Glomerular endothelial cell (primary cell): Measurements from ENCODE around the gene ENPP1. TPM values are rescaled to one million over a fixed set of nuclear protein-coding genes. Genes with fewer than 3 reads are reported as not detected.
"Not testable (repeated sequence)": the region's sequence is repeated elsewhere in the genome, so short reads cannot be mapped to it uniquely, and the experiment has no call there.

Experiments used
- DNase-seq: peaks from one replicate; pipeline ENCODE4 v3.0.0-alpha.2; 2011; ENCODE audit warnings: low read depth, low spot score; ENCODE audit errors: extremely low read depth
- total RNA-seq: library from RNA; depleted of rRNA; stranded (reverse); fragments of >200 nt; gene quantifications from 2 replicates; pipeline ENCODE4 v1.2.3, GENCODE V29; 2015

ENPP1 gene
- total RNA-seq, 1 donor from 2014 or later: 1.2 TPM

- no peak for DNase-seq
Observed at GRCh38 chr6:131867744-131868143, 59.9 kb downstream of the ENPP1 start.

GRCh38 chr6:131868836-131869235 lies 61.0 kb downstream of the ENPP1 start:
- DNase-seq: no peak

- no peak for DNase-seq
Observed at GRCh38 chr6:131875647-131876046, 67.8 kb downstream of the ENPP1 start.

- DNase-seq: no peak
Observed at GRCh38 chr6:131876545-131876944, 68.7 kb downstream of the ENPP1 start.

- no peak for DNase-seq
Observed at GRCh38 chr6:131877999-131878789, 70.4 kb downstream of the ENPP1 start.

GRCh38 chr6:131883016-131883415 lies 75.2 kb downstream of the ENPP1 start:
- DNase-seq: no peak

- DNase-seq: no peak
Observed at GRCh38 chr6:131885237-131885636, 77.4 kb downstream of the ENPP1 start.

- no peak for DNase-seq
Observed at GRCh38 chr6:131886517-131886916, 78.7 kb downstream of the ENPP1 start.

- no peak for DNase-seq
Observed at GRCh38 chr6:131890091-131890490, 82.3 kb downstream of the ENPP1 start.

GRCh38 chr6:131893198-131893597 lies 85.4 kb downstream of the ENPP1 start:
- no peak for DNase-seq

GRCh38 chr6:131894493-131895424 lies 86.9 kb downstream of the ENPP1 start:
- no peak for DNase-seq

- DNase-seq: no peak
Observed at GRCh38 chr6:131897050-131897435, 89.2 kb downstream of the ENPP1 start.

- no peak for DNase-seq
Observed at GRCh38 chr6:131897621-131898020, 89.8 kb downstream of the ENPP1 start.

GRCh38 chr6:131898718-131899117 lies 90.9 kb downstream of the ENPP1 start:
- no peak for DNase-seq

GRCh38 chr6:131900231-131900630 lies 92.4 kb downstream of the ENPP1 start:
- no peak for DNase-seq

- DNase-seq: not testable (repeated sequence)
Observed at GRCh38 chr6:131901326-131901873, 93.6 kb downstream of the ENPP1 start.

- DNase-seq: not testable (repeated sequence)
Observed at GRCh38 chr6:131903734-131904133, 95.9 kb downstream of the ENPP1 start.

GRCh38 chr6:131908787-131909186 lies 101.0 kb downstream of the ENPP1 start:
- DNase-seq: not testable (repeated sequence)

GRCh38 chr6:131909408-131910218 lies 101.8 kb downstream of the ENPP1 start:
- DNase-seq: no peak

GRCh38 chr6:131910219-131910589 lies 102.4 kb downstream of the ENPP1 start:
- no peak for DNase-seq

- no peak for DNase-seq
Observed at GRCh38 chr6:131910956-131911355, 103.1 kb downstream of the ENPP1 start.
